HTERT RPE-1 (cell line): ENCODE measurements around the gene MPPED2.
"Not testable (repeated sequence)": the region's sequence is repeated elsewhere in the genome, so short reads cannot be mapped to it uniquely, and the experiment has no call there.

Experiments used
- in situ Hi-C: fragments of 300-500 bp; cut with MboI; formaldehyde crosslinking; loops from 4 replicates; pipeline ENCODE4 v1.14.3; 2020; ENCODE audit warnings: low sequenced_read_pairs

Gene MPPED2

GRCh38 chr11:30579415-30580175 lies 6.6 kb downstream of the MPPED2 start:
- in situ Hi-C loops: no loop called here

- in situ Hi-C loops: no loop called here
Measured at GRCh38 chr11:30578406-30578805, 7.7 kb downstream of the MPPED2 start.

GRCh38 chr11:30573951-30574350 lies 12.2 kb downstream of the MPPED2 start:
- in situ Hi-C loops: no loop called here

GRCh38 chr11:30568931-30569330 lies 17.2 kb downstream of the MPPED2 start:
- in situ Hi-C loops: no loop called here

GRCh38 chr11:30567644-30568043 lies 18.5 kb downstream of the MPPED2 start:
- in situ Hi-C loops: no loop called here

GRCh38 chr11:30567120-30567519 lies 19.0 kb downstream of the MPPED2 start:
- in situ Hi-C loops: no loop called here

- in situ Hi-C loops: no loop called here
Measured at GRCh38 chr11:30566482-30566881, 19.7 kb downstream of the MPPED2 start.

- in situ Hi-C loops: no loop called here
Measured at GRCh38 chr11:30565027-30565426, 21.1 kb downstream of the MPPED2 start.

GRCh38 chr11:30561691-30562415 lies 24.3 kb downstream of the MPPED2 start:
- in situ Hi-C loops: no loop called here

GRCh38 chr11:30560206-30561106 lies 25.7 kb downstream of the MPPED2 start:
- in situ Hi-C loops: no loop called here

- in situ Hi-C loops: no loop called here
Measured at GRCh38 chr11:30559004-30559403, 27.1 kb downstream of the MPPED2 start.

- in situ Hi-C loops: not testable (repeated sequence)
Measured at GRCh38 chr11:30554587-30554986, 31.6 kb downstream of the MPPED2 start.

- in situ Hi-C loops: no loop called here
Measured at GRCh38 chr11:30553521-30554110, 32.5 kb downstream of the MPPED2 start.

- in situ Hi-C loops: no loop called here
Measured at GRCh38 chr11:30552839-30553238, 33.3 kb downstream of the MPPED2 start.

GRCh38 chr11:30550022-30550542 lies 36.1 kb downstream of the MPPED2 start:
- in situ Hi-C loops: no loop called here

GRCh38 chr11:30549565-30549964 lies 36.6 kb downstream of the MPPED2 start:
- in situ Hi-C loops: no loop called here

GRCh38 chr11:30546334-30546733 lies 39.8 kb downstream of the MPPED2 start:
- in situ Hi-C loops: no loop called here

- in situ Hi-C loops: no loop called here
Measured at GRCh38 chr11:30545507-30545906, 40.6 kb downstream of the MPPED2 start.

- in situ Hi-C loops: no loop called here
Measured at GRCh38 chr11:30543066-30543465, 43.1 kb downstream of the MPPED2 start.

GRCh38 chr11:30540781-30541180 lies 45.4 kb downstream of the MPPED2 start:
- in situ Hi-C loops: no loop called here

GRCh38 chr11:30538251-30538650 lies 47.9 kb downstream of the MPPED2 start:
- in situ Hi-C loops: no loop called here
